ENCODE measurements around the gene CGB7. TPM values are rescaled to one million over a fixed set of nuclear protein-coding genes. Genes with fewer than 3 reads are reported as not detected.

CGB7 gene
- total and polyA plus RNA-seq, 9 of the 15 experiments (the other 6 are each of a cell fraction or from before 2014, with no cell fraction given): not detected

GRCh38 chr19:49020931-49021895 lies 36.3 kb downstream of the CGB7 start (continued):
- no peak for TF ChIP-seq PRDM10 (IDR thresholded peaks at IDR 0.05; ENCODE audit: partially characterized antibody)
- no peak for TF ChIP-seq MECOM (CRISPR knock-in tag; IDR thresholded peaks at IDR 0.05)
- no peak for TF ChIP-seq SMC3 (conservative IDR thresholded peaks at IDR 0.05; ENCODE audit: insufficient read depth, low read depth, low read length)
- TF ChIP-seq PREB (CRISPR knock-in tag; IDR thresholded peaks at IDR 0.05): no peak
- TF ChIP-seq ARID4B (CRISPR knock-in tag; IDR thresholded peaks at IDR 0.05): no peak
- no peak for TF ChIP-seq DLX4 (CRISPR knock-in tag; IDR thresholded peaks at IDR 0.05)
- TF ChIP-seq KLF13 (tag; IDR thresholded peaks at IDR 0.05; ENCODE audit: borderline replicate concordance, low read depth): no peak
- TF ChIP-seq ZNF41 (CRISPR knock-in tag; conservative IDR thresholded peaks at IDR 0.05): no peak
- no peak for TF ChIP-seq BRD9 (IDR thresholded peaks at IDR 0.05; ENCODE audit: low read depth, partially characterized antibody)
- TF ChIP-seq BMI1 (IDR thresholded peaks at IDR 0.05; ENCODE audit: low read length): no peak
- TF ChIP-seq TSC22D4 (tag; IDR thresholded peaks at IDR 0.05): no peak
- TF ChIP-seq NFXL1 (CRISPR knock-in tag; IDR thresholded peaks at IDR 0.05): no peak
- no peak for TF ChIP-seq NFRKB (IDR thresholded peaks at IDR 0.05; ENCODE audit: low read depth)
- no peak for TF ChIP-seq NFE2 (IDR thresholded peaks at IDR 0.05; ENCODE audit: low read depth)
- peak; percentile 54; the same call in 1 of the 2 replicates for TF ChIP-seq SMARCA5 (IDR thresholded peaks at IDR 0.05)
- no peak for TF ChIP-seq TGIF2 (CRISPR knock-in tag; IDR thresholded peaks at IDR 0.05)
- no peak for TF ChIP-seq E2F3 (CRISPR knock-in tag; IDR thresholded peaks at IDR 0.05)
- TF ChIP-seq ZBTB8A (IDR thresholded peaks at IDR 0.05; ENCODE audit: partially characterized antibody): no peak
